Mesodermal cell (in vitro differentiated cells): ENCODE measurements around the gene TP63.
"Not testable (repeated sequence)": the region's sequence is repeated elsewhere in the genome, so short reads cannot be mapped to it uniquely, and the experiment has no call there.

Source experiments
- H3K27ac ChIP-seq: 2 replicates; pipeline ENCODE4 v1.7.0; 2013; ENCODE audit warnings: mild to moderate bottlenecking, low read depth, low read length, moderate library complexity; ENCODE audit not compliant: severe bottlenecking
- H3K36me3 ChIP-seq: 2 replicates; pipeline ENCODE4 v1.7.1; 2013; ENCODE audit warnings: mild to moderate bottlenecking, low read length, moderate library complexity; ENCODE audit not compliant: control insufficient read depth, insufficient read depth
- H3K4me1 ChIP-seq: one replicate; pipeline ENCODE4 v1.7.1; 2013; ENCODE audit warnings: mild to moderate bottlenecking, low read length; ENCODE audit not compliant: insufficient read depth, control insufficient read depth, poor library complexity, severe bottlenecking
- H3K4me3 ChIP-seq: 2 replicates; pipeline ENCODE4 v1.7.0; 2013; ENCODE audit warnings: low read length, control low read depth, mild to moderate bottlenecking; ENCODE audit not compliant: insufficient read depth, poor library complexity, severe bottlenecking; ENCODE audit errors: extremely low read depth
- H3K9me3 ChIP-seq: 2 replicates; pipeline ENCODE4 v1.7.1; 2013; ENCODE audit warnings: mild to moderate bottlenecking, low read length, moderate library complexity; ENCODE audit not compliant: control insufficient read depth
- WGBS, 2 experiments: methylation state at CpG; one replicate each; pipeline ENCODE4 v1.1.5; 2013; ENCODE audit warnings: missing lambda C conversion rate in 2 of 2; ENCODE audit not compliant: insufficient coverage in 2 of 2; 5-methylcytosine and 5-hydroxymethylcytosine counted together

Gene TP63

GRCh38 chr3:189597918-189598317, 33.3 kb upstream of the TP63 start:
- H3K36me3 ChIP-seq = no peaks in the 10 kb centered on the region
- no peaks in the 10 kb centered on the region for H3K9me3 ChIP-seq
- H3K4me1 ChIP-seq = no peaks in the 10 kb centered on the region
- no peak overlapping the region for H3K27ac ChIP-seq
- 43 to 93% methylated on average over 1 of the region's 2 CpGs for WGBS, 2 experiments
- H3K4me3 ChIP-seq = no peak overlapping the region

GRCh38 chr3:189598530-189599225, 32.5 kb upstream of the TP63 start:
- 93 to 99% methylated on average over 5 to 6 of the region's 6 CpGs for WGBS, 2 experiments
- no peaks in the 10 kb centered on the region for H3K36me3 ChIP-seq
- no peaks in the 10 kb centered on the region for H3K9me3 ChIP-seq
- no peaks in the 10 kb centered on the region for H3K4me1 ChIP-seq
- no peak overlapping the region for H3K27ac ChIP-seq
- no peak overlapping the region for H3K4me3 ChIP-seq

- 100% methylated on average over 1 to 2 of the region's 5 CpGs for WGBS, 2 experiments
- no peak overlapping the region for H3K4me3 ChIP-seq
- no peaks in the 10 kb centered on the region for H3K4me1 ChIP-seq
- H3K36me3 ChIP-seq = no peaks in the 10 kb centered on the region
- H3K9me3 ChIP-seq = peaks cover 5% of the 10 kb centered on the region
- no peak overlapping the region for H3K27ac ChIP-seq
These were observed 28.7 kb upstream of the TP63 start for GRCh38 chr3:189602471-189602870.

GRCh38 chr3:189605717-189606116, 25.5 kb upstream of the TP63 start:
- Histone ChIP-seq H3K4me3 (no peak overlapping the region), H3K9me3 (peaks cover 5% of the 10 kb centered on the region), H3K4me1 (no peaks in the 10 kb centered on the region), H3K36me3 (no peaks in the 10 kb centered on the region), H3K27ac (no peak overlapping the region)
- 88 to 91% methylated on average over 1 to 2 of the region's 2 CpGs for WGBS, 2 experiments

- Histone ChIP-seq H3K4me3 (no peak overlapping the region), H3K36me3 (no peaks in the 10 kb centered on the region), H3K27ac (no peak overlapping the region), H3K9me3 (peaks cover 5% of the 10 kb centered on the region), H3K4me1 (no peaks in the 10 kb centered on the region)
- no CpG with 5 or more reads among the region's 4 CpGs for WGBS, 2 experiments
These were observed 24.4 kb upstream of the TP63 start for GRCh38 chr3:189606774-189607173.

- H3K4me1 ChIP-seq, H3K27ac ChIP-seq, H3K4me3 ChIP-seq, H3K9me3 ChIP-seq, H3K36me3 ChIP-seq: not testable (repeated sequence)
- WGBS, 2 experiments = 65 to 89% methylated on average over 2 of the region's 2 CpGs
These were observed 18.5 kb upstream of the TP63 start for GRCh38 chr3:189612641-189613040.

GRCh38 chr3:189613122-189613521, 18.1 kb upstream of the TP63 start:
- Histone ChIP-seq H3K4me3 (no peak overlapping the region), H3K4me1 (no peaks in the 10 kb centered on the region), H3K27ac (no peak overlapping the region), H3K9me3 (no peaks in the 10 kb centered on the region), H3K36me3 (no peaks in the 10 kb centered on the region)
- WGBS, 2 experiments = 80% methylated on average over 1 of the region's 1 CpG; no CpG with 5 or more reads in 1 of the 2 experiments

- Histone ChIP-seq H3K9me3 (no peaks in the 10 kb centered on the region), H3K4me3 (no peak overlapping the region), H3K36me3 (no peaks in the 10 kb centered on the region), H3K27ac (no peak overlapping the region), H3K4me1 (no peaks in the 10 kb centered on the region)
- WGBS, 2 experiments = 94% methylated on average over 7 to 9 of the region's 9 CpGs
These were observed 9.1 kb upstream of the TP63 start for GRCh38 chr3:189621948-189622603.

- Histone ChIP-seq H3K4me1 (no peaks in the 10 kb centered on the region), H3K27ac (no peak overlapping the region), H3K4me3 (no peak overlapping the region), H3K9me3 (no peaks in the 10 kb centered on the region), H3K36me3 (no peaks in the 10 kb centered on the region)
- 91 to 92% methylated on average over 3 to 4 of the region's 7 CpGs for WGBS, 2 experiments
These were observed 8.6 kb upstream of the TP63 start for GRCh38 chr3:189622629-189623028.

GRCh38 chr3:189624130-189624529, 7.1 kb upstream of the TP63 start:
- no peak overlapping the region for H3K4me3 ChIP-seq
- H3K9me3 ChIP-seq = no peaks in the 10 kb centered on the region
- no peak overlapping the region for H3K27ac ChIP-seq
- H3K36me3 ChIP-seq = no peaks in the 10 kb centered on the region
- H3K4me1 ChIP-seq = no peaks in the 10 kb centered on the region
- WGBS, 2 experiments = no CpG with 5 or more reads among the region's 1 CpG

GRCh38 chr3:189625071-189625470, 6.1 kb upstream of the TP63 start:
- 88 to 90% methylated on average over 1 to 2 of the region's 3 CpGs for WGBS, 2 experiments
- no peaks in the 10 kb centered on the region for H3K9me3 ChIP-seq
- H3K4me3 ChIP-seq = no peak overlapping the region
- H3K27ac ChIP-seq = no peak overlapping the region
- H3K4me1 ChIP-seq = no peaks in the 10 kb centered on the region
- H3K36me3 ChIP-seq = no peaks in the 10 kb centered on the region
